GM23338 (cell line): ENCODE results near the gene TMPRSS9. TPM values are rescaled to one million over a fixed set of nuclear protein-coding genes. Genes with fewer than 3 reads are reported as not detected.

Experiments
- ATAC-seq: fragments of 200-7000 bp; cut with Tn5 transposase; 3 replicates; pipeline ENCODE4 v1.9.1; 2020
- DNase-seq: peaks from one replicate; pipeline ENCODE4 v3.0.0-alpha.2; 2015; ENCODE audit warnings: low spot score
- H2AFZ ChIP-seq: fragments of 200-600 bp; sonication (generic); 2 replicates; pipeline ENCODE4 v1.8.0; 2016; ENCODE audit warnings: antibody characterized with exemption, mild to moderate bottlenecking, moderate library complexity
- H3F3A ChIP-seq: fragments of 200-600 bp; sonication (generic); replicated peaks from 2 replicates; pipeline ENCODE4 v1.8.0; 2017; ENCODE audit warnings: antibody characterized with exemption, mixed run types, low read depth
- H3K27ac ChIP-seq: fragments of 200-600 bp; sonication (generic); 2 replicates; pipeline ENCODE4 v1.6.1; 2016; ENCODE audit warnings: low read depth
- H3K27me3 ChIP-seq: fragments of 200-600 bp; sonication (generic); 2 replicates; pipeline ENCODE4 v1.8.0; 2016; ENCODE audit warnings: mild to moderate bottlenecking, mixed run types, moderate library complexity; ENCODE audit not compliant: insufficient read depth
- H3K36me3 ChIP-seq: fragments of 200-600 bp; sonication (generic); 2 replicates; pipeline ENCODE4 v1.8.0; 2016; ENCODE audit warnings: mild to moderate bottlenecking; ENCODE audit not compliant: insufficient read depth
- H3K4me1 ChIP-seq: fragments of 200-600 bp; sonication (generic); 2 replicates; pipeline ENCODE4 v1.8.0; 2016; ENCODE audit warnings: mild to moderate bottlenecking, moderate library complexity; ENCODE audit not compliant: insufficient read depth
- H3K4me2 ChIP-seq: fragments of 200-600 bp; sonication (generic); 2 replicates; pipeline ENCODE4 v1.7.1; 2017; ENCODE audit warnings: mixed run types
- H3K4me3 ChIP-seq: fragments of 200-600 bp; sonication (generic); 2 replicates; pipeline ENCODE4 v1.6.1; 2016; ENCODE audit warnings: mixed run types
- H3K79me2 ChIP-seq: fragments of 200-600 bp; sonication (generic); replicated peaks from 2 replicates; pipeline ENCODE4 v1.8.0; 2017; ENCODE audit warnings: mild to moderate bottlenecking; ENCODE audit not compliant: insufficient read depth
- H3K9me2 ChIP-seq: fragments of 200-600 bp; sonication (generic); 2 replicates; pipeline ENCODE4 v1.8.0; 2017; ENCODE audit not compliant: insufficient read depth
- H4K20me1 ChIP-seq: fragments of 200-600 bp; sonication (generic); replicated peaks from 2 replicates; pipeline ENCODE4 v1.8.0; 2017; ENCODE audit warnings: mild to moderate bottlenecking; ENCODE audit not compliant: insufficient read depth
- H3K27ac Mint-ChIP-seq: 2 replicates; pipeline ENCODE4 v1.8.0; 2020; ENCODE audit warnings: inconsistent platforms, mild to moderate bottlenecking, moderate library complexity, mixed read lengths
- H3K27me3 Mint-ChIP-seq: 3 replicates; pipeline ENCODE4 v1.8.0; 2022; ENCODE audit warnings: low read depth, mild to moderate bottlenecking, moderate library complexity, mixed read lengths, inconsistent platforms; ENCODE audit not compliant: insufficient read depth, poor library complexity
- H3K36me3 Mint-ChIP-seq: 3 replicates; pipeline ENCODE4 v1.8.0; 2021; ENCODE audit warnings: low read depth, mild to moderate bottlenecking, inconsistent platforms, moderate library complexity, mixed read lengths
- H3K4me1 Mint-ChIP-seq: 3 replicates; pipeline ENCODE4 v1.8.0; 2020; ENCODE audit warnings: mild to moderate bottlenecking, inconsistent platforms, mixed read lengths
- H3K4me3 Mint-ChIP-seq: 3 replicates; pipeline ENCODE4 v1.8.0; 2021; ENCODE audit warnings: moderate library complexity, mild to moderate bottlenecking, inconsistent platforms, mixed read lengths
- H3K9me3 Mint-ChIP-seq: 3 replicates; pipeline ENCODE4 v1.8.0; 2020; ENCODE audit warnings: moderate library complexity, mild to moderate bottlenecking, inconsistent platforms, mixed read lengths
- CREB1 ChIP-seq: fragments of 250-450 bp; sonication (Bioruptor Pico); IDR thresholded peaks from 2 replicates; pipeline ENCODE4 v1.5.0; 2020; ENCODE audit warnings: low read depth, mild to moderate bottlenecking, moderate library complexity
- CTCF ChIP-seq, 2 experiments: fragments of 200-600 bp in 1 of 2; sonication (generic) in 1 of 2; conservative IDR thresholded peaks; 2 replicates each; pipeline versions ENCODE4 v1.5.1 to v1.6.1; 2016 to 2017; ENCODE audit warnings: antibody characterized with exemption in 2 of 2, low read depth in 2 of 2, mild to moderate bottlenecking in 2 of 2, moderate library complexity in 1 of 2
- ETS1 ChIP-seq: IDR thresholded peaks from 2 replicates; pipeline ENCODE4 v1.6.1; 2016; ENCODE audit warnings: antibody characterized with exemption
- EZH2 ChIP-seq: fragments of 200-600 bp; sonication (generic); IDR thresholded peaks from one replicate; pipeline ENCODE4 v1.8.0; 2017; ENCODE audit warnings: antibody characterized with exemption, mild to moderate bottlenecking, low read depth; ENCODE audit not compliant: unreplicated experiment
- EZH2phosphoT487 ChIP-seq: fragments of 200-600 bp; sonication (generic); IDR thresholded peaks from one replicate; pipeline ENCODE4 v1.8.1; 2018; ENCODE audit warnings: antibody characterized with exemption; ENCODE audit not compliant: unreplicated experiment
- JUNB ChIP-seq: IDR thresholded peaks from one replicate; pipeline ENCODE4 v1.6.1; 2016; ENCODE audit warnings: antibody characterized with exemption; ENCODE audit not compliant: unreplicated experiment
- NANOG ChIP-seq: IDR thresholded peaks from 2 replicates; pipeline ENCODE4 v1.6.1; 2016; ENCODE audit warnings: antibody characterized with exemption, borderline replicate concordance
- STAT1 ChIP-seq: IDR thresholded peaks from one replicate; pipeline ENCODE4 v1.6.1; 2016; ENCODE audit warnings: antibody characterized with exemption; ENCODE audit not compliant: unreplicated experiment
- ZNF331 ChIP-seq: fragments of 250-450 bp; sonication (Bioruptor Pico); IDR thresholded peaks from 2 replicates; pipeline ENCODE4 v1.5.0; 2020; ENCODE audit warnings: low read depth, mild to moderate bottlenecking, moderate library complexity
- ZNF462 ChIP-seq: fragments of 250-450 bp; sonication (Bioruptor Pico); IDR thresholded peaks from 2 replicates; pipeline ENCODE4 v1.5.0; 2020; ENCODE audit warnings: mild to moderate bottlenecking, moderate library complexity
- polyA plus RNA-seq: library from polyadenylated mRNA; unstranded; fragments of >200 nt; fragmentation: Nextera tagmentation; extraction: Ambion mirVana; gene quantifications from 2 replicates; pipeline ENCODE4 v1.2.1, GENCODE V29; 2016
- total RNA-seq: library from RNA; depleted of rRNA; stranded (reverse); fragments of >200 nt; shearing (Covaris generic); gene quantifications from 2 replicates; pipeline ENCODE4 v1.2.3, GENCODE V29; 2014

Gene TMPRSS9
- total and polyA plus RNA-seq, 2 experiments from 2014 or later: 0.05 to 0.28 TPM

- no peaks in the 10 kb centered on the region for H3K9me3 Mint-ChIP-seq
- peaks cover 8% of the 10 kb centered on the region for H4K20me1 ChIP-seq
- H3K27me3 ChIP-seq: peaks cover 38% of the 10 kb centered on the region
- H3K4me3 ChIP-seq: peak overlapping the region; percentile 99
- H3K4me3 Mint-ChIP-seq: peak overlapping the region; percentile 57; the same call in 2 of the 3 replicates
- H3K27ac Mint-ChIP-seq: no peak overlapping the region
- no peaks in the 10 kb centered on the region for H3K9me2 ChIP-seq
- peaks cover 15% of the 10 kb centered on the region; the same call in 1 of the 2 replicates for H3F3A ChIP-seq
- H3K27ac ChIP-seq: no peak overlapping the region
- H3K4me1 ChIP-seq: peaks cover 14% of the 10 kb centered on the region; the same call in 1 of the 2 replicates
- peak overlapping the region; percentile 80 for H3K4me2 ChIP-seq
- H3K27me3 Mint-ChIP-seq: peaks cover 46% of the 10 kb centered on the region
- peak; percentile 35 for ATAC-seq
- peaks cover 21% of the 10 kb centered on the region; the same call in 2 of the 3 replicates for H3K4me1 Mint-ChIP-seq
- DNase-seq: peak; percentile 95
- H2AFZ ChIP-seq: no peak overlapping the region
- TF ChIP-seq NANOG: no peak
- 0 out of 2 replicates have a peak, but pooled peaks have one; percentile 55 for TF ChIP-seq CREB1 (CRISPR knock-in tag)
- peak; percentile 53; the same call in 1 of the 2 replicates for TF ChIP-seq ETS1
- TF ChIP-seq JUNB: no peak
- TF ChIP-seq CTCF (conservative IDR thresholded peaks at IDR 0.05; ENCODE audit: low read depth in 2 of 2): peak; percentile 82 to 99
- peaks cover 7% of the 10 kb centered on the region; the same call in 2 of the 3 replicates for H3K36me3 Mint-ChIP-seq
- peaks cover 8% of the 10 kb centered on the region; the same call in 1 of the 2 replicates for H3K79me2 ChIP-seq
- no peaks in the 10 kb centered on the region for H3K36me3 ChIP-seq
Observed at GRCh38 chr19:2474232-2475017, 114.4 kb downstream of the TMPRSS9 start.

- no peak overlapping the region for H2AFZ ChIP-seq
- peak overlapping the region; percentile 64 for H3K4me3 Mint-ChIP-seq
- no peaks in the 10 kb centered on the region for H3K9me2 ChIP-seq
- peak overlapping the region; percentile 80 for H3K4me2 ChIP-seq
- no peak overlapping the region for H3K27ac ChIP-seq
- H3F3A ChIP-seq: peaks cover 15% of the 10 kb centered on the region; the same call in 1 of the 2 replicates
- peak; percentile 59 for DNase-seq
- peaks cover 8% of the 10 kb centered on the region for H4K20me1 ChIP-seq
- H3K27ac Mint-ChIP-seq: no peak overlapping the region
- ATAC-seq: peak; percentile 9
- peaks cover 7% of the 10 kb centered on the region; the same call in 2 of the 3 replicates for H3K36me3 Mint-ChIP-seq
- no peaks in the 10 kb centered on the region for H3K36me3 ChIP-seq
- no peaks in the 10 kb centered on the region for H3K9me3 Mint-ChIP-seq
- H3K79me2 ChIP-seq: peaks cover 8% of the 10 kb centered on the region; the same call in 1 of the 2 replicates
- H3K4me3 ChIP-seq: peak overlapping the region; percentile 99
- peaks cover 20% of the 10 kb centered on the region; the same call in 2 of the 3 replicates for H3K4me1 Mint-ChIP-seq
- H3K4me1 ChIP-seq: peaks cover 10% of the 10 kb centered on the region; the same call in 1 of the 2 replicates
- peaks cover 44% of the 10 kb centered on the region for H3K27me3 ChIP-seq
- peaks cover 49% of the 10 kb centered on the region for H3K27me3 Mint-ChIP-seq
- TF ChIP-seq EZH2phosphoT487 (no peak), NANOG (no peak), EZH2 (no peak), STAT1 (no peak), ZNF331 (CRISPR knock-in tag) (no peak), JUNB (no peak), ZNF462 (CRISPR knock-in tag) (no peak)
Observed at GRCh38 chr19:2475018-2475701, 115.1 kb downstream of the TMPRSS9 start.
